Neural cell (in vitro differentiated cells): ENCODE results near the gene ARHGEF17. TPM values are rescaled to one million over a fixed set of nuclear protein-coding genes. Genes with fewer than 3 reads are reported as not detected.

Experiments
- H2AFZ ChIP-seq: fragments of 200-600, 300-800 bp; sonication (generic), shearing (Covaris generic); 2 replicates; pipeline ENCODE4 v1.6.0; 2014; ENCODE audit warnings: low read depth, mild to moderate bottlenecking, antibody characterized with exemption, low read length, moderate library complexity
- H3F3A ChIP-seq: fragments of 200-600 bp; shearing (Covaris generic); 2 replicates; pipeline ENCODE4 v1.6.1; 2016; ENCODE audit warnings: mild to moderate bottlenecking, moderate library complexity, mixed read lengths, antibody characterized with exemption, low read length; ENCODE audit not compliant: insufficient read depth, poor library complexity, severe bottlenecking
- H3K27ac ChIP-seq: fragments of 200-600, 300-800 bp; sonication (generic), shearing (Covaris generic); 2 replicates; pipeline ENCODE4 v1.5.1; 2014; ENCODE audit warnings: mild to moderate bottlenecking, low read length, moderate library complexity
- H3K27me3 ChIP-seq: fragments of 300-800, 200-600 bp; sonication (generic), shearing (Covaris generic); 2 replicates; pipeline ENCODE4 v1.6.0; 2014; ENCODE audit warnings: mild to moderate bottlenecking, low read depth, low read length, moderate library complexity; ENCODE audit not compliant: insufficient read depth
- H3K36me3 ChIP-seq: fragments of 300-800, 200-600 bp; sonication (generic), shearing (Covaris generic); 2 replicates; pipeline ENCODE4 v1.5.1; 2014; ENCODE audit warnings: mild to moderate bottlenecking, antibody characterized with exemption, low read length, moderate library complexity; ENCODE audit not compliant: insufficient read depth
- H3K4me2 ChIP-seq: fragments of 300-800, 200-600 bp; sonication (generic), shearing (Covaris generic); 2 replicates; pipeline ENCODE4 v1.6.0; 2014; ENCODE audit warnings: mild to moderate bottlenecking, low read length
- H3K4me3 ChIP-seq: fragments of 300-800, 200-600 bp; sonication (generic), shearing (Covaris generic); 2 replicates; pipeline ENCODE4 v1.5.1; 2014; ENCODE audit warnings: mild to moderate bottlenecking, low read length, moderate library complexity
- H3K79me2 ChIP-seq: fragments of 200-600 bp; shearing (Covaris generic); replicated peaks from 2 replicates; pipeline ENCODE4 v1.6.0; 2014; ENCODE audit warnings: mild to moderate bottlenecking, low read length, moderate library complexity; ENCODE audit not compliant: insufficient read depth
- H3K9ac ChIP-seq: fragments of 300-800, 200-600 bp; sonication (generic), shearing (Covaris generic); 2 replicates; pipeline ENCODE4 v1.6.1; 2016; ENCODE audit warnings: mild to moderate bottlenecking, low read length, mixed read lengths
- H3K9me2 ChIP-seq: fragments of 200-600 bp; shearing (Covaris generic); 2 replicates; pipeline ENCODE4 v1.6.1; 2016; ENCODE audit warnings: mild to moderate bottlenecking, low read length, mixed read lengths; ENCODE audit not compliant: insufficient read depth
- H3K9me3 ChIP-seq: fragments of 200-600, 300-800 bp; sonication (generic), shearing (Covaris generic); 2 replicates; pipeline ENCODE4 v1.6.1; 2016; ENCODE audit warnings: mild to moderate bottlenecking, mixed run types, low read length, moderate library complexity, mixed read lengths
- H4K20me1 ChIP-seq: fragments of 200-600 bp; shearing (Covaris generic); 2 replicates; pipeline ENCODE4 v1.6.1; 2016; ENCODE audit warnings: mild to moderate bottlenecking, mixed run types; ENCODE audit not compliant: insufficient read depth
- EP300 ChIP-seq: fragments of 450-650 bp; conservative IDR thresholded peaks from 2 replicates; pipeline ENCODE4 v1.6.1; 2014; ENCODE audit warnings: antibody characterized with exemption, mild to moderate bottlenecking, moderate library complexity; ENCODE audit not compliant: poor library complexity, severe bottlenecking
- EZH2 ChIP-seq: fragments of 200-600, 300-800 bp; shearing (Covaris generic), sonication (generic); IDR thresholded peaks from 2 replicates; pipeline ENCODE4 v1.6.1; 2014; ENCODE audit warnings: antibody characterized with exemption, low read length, borderline replicate concordance, mild to moderate bottlenecking; ENCODE audit not compliant: insufficient read depth, poor library complexity, severe bottlenecking
- MXI1 ChIP-seq: fragments of 450-650 bp; conservative IDR thresholded peaks from 2 replicates; pipeline ENCODE4 v1.6.1; 2014; ENCODE audit warnings: antibody characterized with exemption, mild to moderate bottlenecking; ENCODE audit not compliant: poor library complexity, severe bottlenecking
- POLR2AphosphoS5 ChIP-seq: IDR thresholded peaks from 2 replicates; pipeline ENCODE4 v1.6.1; 2012
- RAD21 ChIP-seq: fragments of 450-650 bp; conservative IDR thresholded peaks from 2 replicates; pipeline ENCODE4 v1.6.1; 2014; ENCODE audit warnings: antibody characterized with exemption, mild to moderate bottlenecking, moderate library complexity
- REST ChIP-seq: IDR thresholded peaks from 2 replicates; pipeline ENCODE4 v1.6.1; 2012; ENCODE audit warnings: borderline replicate concordance
- SMC3 ChIP-seq: fragments of 450-650 bp; conservative IDR thresholded peaks from 2 replicates; pipeline ENCODE4 v1.6.1; 2014; ENCODE audit warnings: antibody characterized with exemption, mild to moderate bottlenecking, moderate library complexity; ENCODE audit not compliant: poor library complexity
- TAF1 ChIP-seq: IDR thresholded peaks from 2 replicates; pipeline ENCODE4 v1.6.1; 2012; ENCODE audit warnings: low read depth
- polyA plus RNA-seq: library from polyadenylated mRNA; depleted of rRNA; stranded (reverse); fragments of >200 nt; gene quantifications from 2 replicates; pipeline ENCODE4 v1.2.3, GENCODE V29; 2014
- TF ChIP-seq, protein P1 (sequence below): fragments of 450-650 bp; IDR thresholded peaks from 2 replicates; pipeline ENCODE4 v1.5.1; 2014; ENCODE audit warnings: antibody characterized with exemption, mild to moderate bottlenecking, moderate library complexity; ENCODE audit not compliant: poor library complexity, severe bottlenecking

Gene ARHGEF17
- polyA plus RNA-seq, 1 donor from 2014 or later = 7.9 TPM

GRCh38 chr11:73297231-73297590 is 10.9 kb upstream of the ARHGEF17 start:
- no peaks in the 10 kb centered on the region for H3K36me3 ChIP-seq
- H3K79me2 ChIP-seq = no peaks in the 10 kb centered on the region
- no peaks in the 10 kb centered on the region for H3K27me3 ChIP-seq
- H3K27ac ChIP-seq = no peak overlapping the region
- H3K9me3 ChIP-seq = no peaks in the 10 kb centered on the region
- H3K4me3 ChIP-seq = no peak overlapping the region
- no peaks in the 10 kb centered on the region for H4K20me1 ChIP-seq
- H3K4me2 ChIP-seq = no peak overlapping the region
- H3K9me2 ChIP-seq = no peaks in the 10 kb centered on the region
- H3K9ac ChIP-seq = no peak overlapping the region
- no peak for TF ChIP-seq MXI1
- no peak for TF ChIP-seq EZH2
- no peak for TF ChIP-seq EP300
- TF ChIP-seq RAD21 = no peak
- TF ChIP-seq REST = no peak
- no peak for TF ChIP-seq SMC3
- no peak for TF ChIP-seq TAF1
- no peak for TF ChIP-seq POLR2AphosphoS5
- TF ChIP-seq, protein P1, sequence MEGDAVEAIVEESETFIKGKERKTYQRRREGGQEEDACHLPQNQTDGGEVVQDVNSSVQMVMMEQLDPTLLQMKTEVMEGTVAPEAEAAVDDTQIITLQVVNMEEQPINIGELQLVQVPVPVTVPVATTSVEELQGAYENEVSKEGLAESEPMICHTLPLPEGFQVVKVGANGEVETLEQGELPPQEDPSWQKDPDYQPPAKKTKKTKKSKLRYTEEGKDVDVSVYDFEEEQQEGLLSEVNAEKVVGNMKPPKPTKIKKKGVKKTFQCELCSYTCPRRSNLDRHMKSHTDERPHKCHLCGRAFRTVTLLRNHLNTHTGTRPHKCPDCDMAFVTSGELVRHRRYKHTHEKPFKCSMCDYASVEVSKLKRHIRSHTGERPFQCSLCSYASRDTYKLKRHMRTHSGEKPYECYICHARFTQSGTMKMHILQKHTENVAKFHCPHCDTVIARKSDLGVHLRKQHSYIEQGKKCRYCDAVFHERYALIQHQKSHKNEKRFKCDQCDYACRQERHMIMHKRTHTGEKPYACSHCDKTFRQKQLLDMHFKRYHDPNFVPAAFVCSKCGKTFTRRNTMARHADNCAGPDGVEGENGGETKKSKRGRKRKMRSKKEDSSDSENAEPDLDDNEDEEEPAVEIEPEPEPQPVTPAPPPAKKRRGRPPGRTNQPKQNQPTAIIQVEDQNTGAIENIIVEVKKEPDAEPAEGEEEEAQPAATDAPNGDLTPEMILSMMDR = no peak
- no peaks in the 10 kb centered on the region for H3F3A ChIP-seq
- H2AFZ ChIP-seq = no peak overlapping the region

GRCh38 chr11:73297702-73298101 is 10.4 kb upstream of the ARHGEF17 start:
- no peaks in the 10 kb centered on the region for H3K36me3 ChIP-seq

More at GRCh38 chr11:73297702-73298101, 10.4 kb upstream of the ARHGEF17 start:
- no peak overlapping the region for H3K9ac ChIP-seq
- H3K27ac ChIP-seq = no peak overlapping the region
- H3K79me2 ChIP-seq = no peaks in the 10 kb centered on the region
- no peaks in the 10 kb centered on the region for H3F3A ChIP-seq
- no peak for TF ChIP-seq EZH2
- TF ChIP-seq, protein P1 = no peak
- no peak for TF ChIP-seq REST
- TF ChIP-seq RAD21 = no peak
- no peak for TF ChIP-seq EP300
- no peak for TF ChIP-seq SMC3
- TF ChIP-seq POLR2AphosphoS5 = no peak
- TF ChIP-seq TAF1 = no peak
- no peak for TF ChIP-seq MXI1
- no peak overlapping the region for H2AFZ ChIP-seq
- H3K27me3 ChIP-seq = no peaks in the 10 kb centered on the region
- no peaks in the 10 kb centered on the region for H3K9me3 ChIP-seq
- H3K4me2 ChIP-seq = no peak overlapping the region
- no peak overlapping the region for H3K4me3 ChIP-seq
- H4K20me1 ChIP-seq = no peaks in the 10 kb centered on the region
- no peaks in the 10 kb centered on the region for H3K9me2 ChIP-seq
